Kidney capillary endothelial cell (primary cell): Measurements from ENCODE around the gene TRAPPC14.
A peak's percentile ranks its signal among the peaks of the same experiment; 100 is the strongest.

Experiments used
- DNase-seq: peaks from one replicate; pipeline ENCODE4 v3.0.0-alpha.2; 2018; ENCODE audit warnings: low spot score

Gene TRAPPC14

GRCh38 chr7:100173806-100174495 lies 15.4 kb upstream of the TRAPPC14 start:
- DNase-seq = no peak

GRCh38 chr7:100171840-100172239 lies 13.3 kb upstream of the TRAPPC14 start:
- DNase-seq = no peak

GRCh38 chr7:100171087-100171681 lies 12.7 kb upstream of the TRAPPC14 start:
- no peak for DNase-seq

GRCh38 chr7:100170101-100170897 lies 11.8 kb upstream of the TRAPPC14 start:
- DNase-seq = no peak

GRCh38 chr7:100169147-100169850 lies 10.8 kb upstream of the TRAPPC14 start:
- no peak for DNase-seq

GRCh38 chr7:100167912-100168323 lies 9.4 kb upstream of the TRAPPC14 start:
- no peak for DNase-seq

- DNase-seq = no peak
Measured at GRCh38 chr7:100166970-100167911, 8.7 kb upstream of the TRAPPC14 start.

GRCh38 chr7:100166317-100166940 lies 7.9 kb upstream of the TRAPPC14 start:
- no peak for DNase-seq

GRCh38 chr7:100163871-100164270 lies 5.3 kb upstream of the TRAPPC14 start:
- DNase-seq = no peak

GRCh38 chr7:100163006-100163531 lies 4.5 kb upstream of the TRAPPC14 start:
- no peak for DNase-seq

- DNase-seq = no peak
Measured at GRCh38 chr7:100160067-100160466, 1.5 kb upstream of the TRAPPC14 start.

GRCh38 chr7:100159099-100159623 lies 638 bp upstream of the TRAPPC14 start:
- DNase-seq = no peak

- peak; percentile 44 for DNase-seq
Measured at GRCh38 chr7:100157334-100158228, 942 bp downstream of the TRAPPC14 start.

- no peak for DNase-seq
Measured at GRCh38 chr7:100157069-100157333, 1.5 kb downstream of the TRAPPC14 start.

- DNase-seq = no peak
Measured at GRCh38 chr7:100156331-100157068, 2.0 kb downstream of the TRAPPC14 start.

GRCh38 chr7:100155553-100156317 lies 2.8 kb downstream of the TRAPPC14 start:
- DNase-seq = no peak

- no peak for DNase-seq
Measured at GRCh38 chr7:100154651-100155491, 3.7 kb downstream of the TRAPPC14 start.
